ENCODE measurements around the gene P4HA2. TPM values are rescaled to one million over a fixed set of nuclear protein-coding genes. Genes with fewer than 3 reads are reported as not detected.

Gene P4HA2
- total and polyA plus RNA-seq, 8 donors, result 9.0 to 109 (median 26.5) TPM

DNA sequence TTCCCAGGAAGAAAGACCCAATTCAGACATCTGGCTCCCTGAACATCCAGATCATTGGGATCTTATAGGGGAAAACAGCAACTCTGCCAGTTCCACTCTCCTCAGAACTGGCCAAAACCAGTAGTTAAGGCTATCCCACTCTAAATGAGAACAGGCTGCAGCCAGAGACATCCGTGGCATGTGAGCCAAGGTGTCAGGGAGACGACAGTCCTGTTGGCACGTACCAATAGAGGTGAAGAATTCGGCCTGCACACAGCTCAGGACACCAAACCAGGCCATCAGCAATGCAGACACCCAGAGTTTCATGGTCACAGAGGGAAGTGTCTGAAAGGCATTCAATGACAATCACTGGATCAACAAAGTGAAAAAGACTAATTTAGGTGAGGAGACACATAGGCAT lies 9.3 kb downstream of the P4HA2 start:
- peak overlapping the region in 1 of 5 donors; percentile 37 for H3K27ac ChIP-seq
- no peaks in the 10 kb centered on the region for H3K27me3 ChIP-seq
- intact Hi-C loops (cut with DNase I; ENCODE audit: low total_unique reads), result no loop called here
- TF ChIP-seq POLR2AphosphoS5 (IDR thresholded peaks at IDR 0.05) (no peak), POLR2A (IDR thresholded peaks at IDR 0.05) (no peak), EP300 (IDR thresholded peaks at IDR 0.05) (no peak)
- TF ChIP-seq, protein P1, sequence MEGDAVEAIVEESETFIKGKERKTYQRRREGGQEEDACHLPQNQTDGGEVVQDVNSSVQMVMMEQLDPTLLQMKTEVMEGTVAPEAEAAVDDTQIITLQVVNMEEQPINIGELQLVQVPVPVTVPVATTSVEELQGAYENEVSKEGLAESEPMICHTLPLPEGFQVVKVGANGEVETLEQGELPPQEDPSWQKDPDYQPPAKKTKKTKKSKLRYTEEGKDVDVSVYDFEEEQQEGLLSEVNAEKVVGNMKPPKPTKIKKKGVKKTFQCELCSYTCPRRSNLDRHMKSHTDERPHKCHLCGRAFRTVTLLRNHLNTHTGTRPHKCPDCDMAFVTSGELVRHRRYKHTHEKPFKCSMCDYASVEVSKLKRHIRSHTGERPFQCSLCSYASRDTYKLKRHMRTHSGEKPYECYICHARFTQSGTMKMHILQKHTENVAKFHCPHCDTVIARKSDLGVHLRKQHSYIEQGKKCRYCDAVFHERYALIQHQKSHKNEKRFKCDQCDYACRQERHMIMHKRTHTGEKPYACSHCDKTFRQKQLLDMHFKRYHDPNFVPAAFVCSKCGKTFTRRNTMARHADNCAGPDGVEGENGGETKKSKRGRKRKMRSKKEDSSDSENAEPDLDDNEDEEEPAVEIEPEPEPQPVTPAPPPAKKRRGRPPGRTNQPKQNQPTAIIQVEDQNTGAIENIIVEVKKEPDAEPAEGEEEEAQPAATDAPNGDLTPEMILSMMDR (IDR thresholded peaks at IDR 0.05), result no peak
- WGBS, 5 donors, result 89 to 97% (median 93%) methylated on average over 4 of the region's 4 CpGs
- peaks cover 15 to 47% (median 29%) of the 10 kb centered on the region in 4 donors for H3K4me1 ChIP-seq
- peaks cover 0 to 30% (median 29%) of the 10 kb centered on the region in 4 donors for H3K36me3 ChIP-seq
- no peaks in the 10 kb centered on the region for H3K9me3 ChIP-seq
- H3K4me3 ChIP-seq, result no peak overlapping the region
- no peak for DNase-seq

DNA sequence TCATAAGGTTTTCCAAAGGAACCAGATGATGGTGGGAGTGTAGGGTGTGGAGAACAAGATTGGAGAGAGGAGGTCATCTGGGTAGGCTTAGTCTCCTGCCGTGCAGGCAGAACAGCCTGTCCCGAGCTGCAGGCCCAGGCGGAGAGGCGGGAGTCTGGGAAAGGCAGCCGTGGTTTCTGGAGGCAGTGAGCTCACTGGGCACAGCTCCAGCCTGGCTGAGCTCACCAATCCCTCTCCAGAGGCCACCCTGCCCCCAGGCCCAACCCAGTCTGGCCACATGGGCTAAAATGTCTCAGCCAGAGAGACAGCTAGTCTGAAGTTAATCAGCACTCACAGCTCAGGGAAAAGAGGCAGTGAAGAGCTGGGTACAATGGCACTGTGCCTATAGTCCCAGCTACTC lies 12.3 kb downstream of the P4HA2 start:
- no peak for TF ChIP-seq POLR2A (IDR thresholded peaks at IDR 0.05)
- peak; percentile 89 for TF ChIP-seq EP300 (IDR thresholded peaks at IDR 0.05)
- TF ChIP-seq, protein P1 (IDR thresholded peaks at IDR 0.05), result no peak
- peak; percentile 65 to 92 (median 80) for TF ChIP-seq POLR2AphosphoS5 (IDR thresholded peaks at IDR 0.05)
- no peaks in the 10 kb centered on the region for H3K27me3 ChIP-seq
- WGBS, 5 donors, result 12 to 36% (median 30%) methylated on average over 5 of the region's 5 CpGs
- no peak overlapping the region for H3K4me3 ChIP-seq
- H3K27ac ChIP-seq, result peak overlapping the region; percentile 22 to 87 (median 81)
- peaks cover 15 to 60% (median 58%) of the 10 kb centered on the region in 4 donors for H3K36me3 ChIP-seq
- no peaks in the 10 kb centered on the region for H3K9me3 ChIP-seq
- peaks cover 7 to 18% (median 13%) of the 10 kb centered on the region in 4 donors for H3K4me1 ChIP-seq
- peak; percentile 93 to 94 for DNase-seq
- intact Hi-C loops (cut with DNase I; ENCODE audit: low total_unique reads), result no loop called here

DNA sequence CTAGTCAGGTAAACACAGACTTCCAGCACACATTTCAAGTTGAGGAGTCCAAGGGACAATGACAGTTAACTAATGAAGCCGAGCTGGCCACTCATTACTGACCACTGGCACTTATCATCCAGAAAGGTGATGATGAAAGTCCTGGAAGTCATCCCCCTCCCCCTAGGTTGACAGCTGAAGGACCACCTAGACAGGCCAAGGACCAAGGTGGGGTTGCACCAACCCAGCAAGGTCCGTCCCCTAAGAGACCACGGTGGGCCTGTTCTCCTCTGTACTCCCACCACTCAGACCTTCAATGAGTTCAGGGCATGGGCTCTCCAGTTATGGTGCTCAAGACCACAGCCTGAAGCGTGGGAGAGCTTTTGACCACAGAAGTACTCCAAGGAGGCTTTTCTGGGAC lies 13.2 kb downstream of the P4HA2 start:
- no peak for TF ChIP-seq EP300 (IDR thresholded peaks at IDR 0.05)
- TF ChIP-seq POLR2A (IDR thresholded peaks at IDR 0.05), result no peak
- TF ChIP-seq, protein P1 (IDR thresholded peaks at IDR 0.05), result no peak
- no peak for TF ChIP-seq POLR2AphosphoS5 (IDR thresholded peaks at IDR 0.05)
- intact Hi-C loops (cut with DNase I; ENCODE audit: low total_unique reads), result no loop called here
- peaks cover 7 to 16% (median 10%) of the 10 kb centered on the region in 4 donors for H3K4me1 ChIP-seq

DNA sequence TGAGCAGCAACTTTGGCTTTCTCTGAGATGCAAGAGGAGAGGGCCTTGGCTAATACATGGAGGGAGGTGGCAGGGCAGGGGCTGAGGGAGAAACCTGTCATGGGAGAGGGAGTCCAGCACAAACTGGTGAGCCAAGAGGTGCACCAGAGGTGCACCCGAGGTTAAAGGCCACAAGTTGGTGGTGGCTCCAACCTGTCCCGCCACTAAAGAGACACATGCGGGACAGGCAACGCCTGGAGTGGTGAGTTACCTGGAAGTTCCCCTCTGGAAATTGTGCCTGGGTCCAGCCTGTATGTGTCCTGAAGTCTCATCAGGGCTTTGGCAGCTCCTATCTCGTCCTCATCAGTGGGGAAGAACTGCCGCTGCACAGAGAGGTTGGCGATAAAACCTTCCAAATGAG lies 14.0 kb downstream of the P4HA2 start:
- no peaks in the 10 kb centered on the region for H3K27me3 ChIP-seq
- DNase-seq, result no peak
- TF ChIP-seq POLR2A (IDR thresholded peaks at IDR 0.05), result no peak
- no peak overlapping the region for H3K4me3 ChIP-seq
- H3K4me1 ChIP-seq, result peaks cover 7 to 16% (median 9%) of the 10 kb centered on the region in 4 donors
- peaks cover 26 to 75% (median 73%) of the 10 kb centered on the region in 4 donors for H3K36me3 ChIP-seq
- 93 to 97% (median 97%) methylated on average over 7 of the region's 7 CpGs for WGBS, 5 donors
- peak overlapping the region in 1 of 5 donors; percentile 87 for H3K27ac ChIP-seq
- no peaks in the 10 kb centered on the region for H3K9me3 ChIP-seq
- intact Hi-C loops (cut with DNase I; ENCODE audit: low total_unique reads), result no loop called here

More for the DNA sequence above, 13.2 kb downstream of the P4HA2 start:
- Histone ChIP-seq H3K27me3 (no peaks in the 10 kb centered on the region), H3K36me3 (peaks cover 21 to 68% (median 67%) of the 10 kb centered on the region in 4 donors), H3K4me3 (no peak overlapping the region), H3K27ac (peak overlapping the region; percentile 17 to 87 (median 81)), H3K9me3 (no peaks in the 10 kb centered on the region)
- WGBS, 5 donors, result 92 to 100% (median 94%) methylated on average over 4 of the region's 4 CpGs
- no peak for DNase-seq

DNA sequence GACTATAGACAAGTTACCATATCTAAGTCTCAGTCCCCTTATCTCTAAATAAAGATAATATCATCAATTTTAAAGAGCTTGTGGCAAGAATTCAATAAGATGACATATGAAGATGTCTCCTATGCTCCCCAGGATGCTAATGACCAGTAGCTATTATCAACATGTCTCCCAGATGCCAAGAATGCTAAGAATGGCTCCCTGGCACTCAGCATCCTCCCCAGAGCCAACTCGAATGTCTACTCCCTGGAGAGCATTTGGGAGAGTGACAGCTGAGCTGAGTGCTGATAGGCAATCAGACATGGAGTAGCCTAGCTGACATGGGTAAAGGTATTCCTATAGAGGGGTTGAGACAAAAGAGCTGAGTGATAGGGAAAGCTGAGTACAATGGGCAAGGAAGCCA lies 15.9 kb downstream of the P4HA2 start:
- TF ChIP-seq EP300 (IDR thresholded peaks at IDR 0.05) (no peak), POLR2AphosphoS5 (IDR thresholded peaks at IDR 0.05) (no peak), POLR2A (IDR thresholded peaks at IDR 0.05) (no peak)
- TF ChIP-seq, protein P1 (IDR thresholded peaks at IDR 0.05), result no peak
- 44 to 67% (median 53%) methylated on average over 1 of the region's 1 CpG for WGBS, 5 donors
- Histone ChIP-seq H3K27me3 (no peaks in the 10 kb centered on the region), H3K36me3 (peaks cover 33 to 74% (median 73%) of the 10 kb centered on the region in 4 donors), H3K27ac (no peak overlapping the region), H3K4me3 (no peak overlapping the region), H3K4me1 (peaks cover 7 to 16% (median 9%) of the 10 kb centered on the region in 4 donors), H3K9me3 (no peaks in the 10 kb centered on the region)
- intact Hi-C loops (cut with DNase I; ENCODE audit: low total_unique reads), result no loop called here
- no peak for DNase-seq

Data from stomach (tissue), 9 donors.